ENCODE measurements around the gene FKBP15.
"Not testable (repeated sequence)": the region's sequence is repeated elsewhere in the genome, so short reads cannot be mapped to it uniquely, and the experiment has no call there.

Gene FKBP15

GRCh38 chr9:113235701-113236255 is 14.7 kb upstream of the FKBP15 start:
- not testable (repeated sequence) for DNase-seq

DNA sequence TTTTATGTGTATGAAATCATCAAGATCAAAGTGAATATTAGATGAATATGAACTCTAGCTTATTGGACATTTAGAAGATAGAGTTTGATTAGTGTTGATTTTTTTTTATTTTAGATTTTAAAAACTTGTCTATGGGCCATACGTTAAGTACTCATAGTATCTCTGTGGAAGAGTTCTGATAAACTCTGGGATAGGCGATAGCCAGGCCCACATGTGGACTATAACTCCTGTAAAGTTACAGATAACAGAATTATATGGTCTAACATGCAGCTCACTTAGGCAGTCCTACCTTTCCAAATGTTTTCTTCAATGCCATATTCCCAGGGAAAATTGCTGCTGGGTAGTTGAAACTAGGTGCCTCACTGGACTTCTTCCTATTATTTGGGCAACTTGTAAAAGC is 10.6 kb upstream of the FKBP15 start:
- DNase-seq: no peak

DNA sequence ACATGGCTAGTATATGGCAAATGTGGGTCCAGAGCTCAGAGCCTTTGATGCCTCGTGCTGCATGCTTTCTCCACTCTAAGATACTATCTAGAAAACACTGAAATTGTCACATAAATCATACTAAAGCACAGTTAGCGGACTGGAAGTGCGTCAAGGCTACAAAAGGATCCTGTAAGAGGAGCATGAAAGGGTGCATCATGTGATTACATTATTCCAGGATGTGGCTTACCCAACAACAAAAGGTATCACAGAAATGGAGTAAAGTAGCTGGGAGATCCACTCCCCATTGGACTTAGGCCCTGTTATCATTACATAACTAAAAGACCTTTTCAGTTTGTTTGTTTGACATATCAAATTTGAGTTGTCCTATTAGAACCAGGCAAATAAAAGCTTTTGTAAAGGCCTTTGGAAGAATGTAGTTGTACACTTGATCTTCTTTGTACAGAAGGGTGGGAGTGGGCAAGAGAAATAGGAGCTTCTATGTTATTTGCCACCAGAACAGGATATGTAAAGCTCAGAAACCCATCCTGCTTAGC is 7.1 kb upstream of the FKBP15 start:
- DNase-seq: no peak

- no peak for DNase-seq
Observed at GRCh38 chr9:113227436-113227835, 6.4 kb upstream of the FKBP15 start.

DNA sequence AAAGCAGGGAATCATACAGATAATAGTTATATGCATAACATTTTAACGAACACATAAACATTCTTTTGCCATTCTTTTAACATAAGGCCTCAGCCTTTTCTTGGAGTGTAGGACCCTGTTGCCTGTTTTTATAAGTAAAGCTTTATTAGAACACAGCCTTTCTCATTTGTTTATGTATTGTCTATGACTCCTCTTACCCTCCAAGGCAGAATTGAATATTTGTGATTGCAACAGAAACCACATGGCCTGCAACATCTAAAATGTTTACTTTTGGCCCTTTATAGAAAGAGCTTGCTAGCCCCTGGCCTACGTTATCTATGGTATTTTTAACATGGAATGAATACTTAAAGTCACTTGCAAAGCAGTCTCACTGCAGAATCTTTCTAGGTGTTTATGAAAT is 2.9 kb upstream of the FKBP15 start:
- DNase-seq: no peak

GRCh38 chr9:113222482-113222841 is 1.4 kb upstream of the FKBP15 start:
- DNase-seq: no peak

DNA sequence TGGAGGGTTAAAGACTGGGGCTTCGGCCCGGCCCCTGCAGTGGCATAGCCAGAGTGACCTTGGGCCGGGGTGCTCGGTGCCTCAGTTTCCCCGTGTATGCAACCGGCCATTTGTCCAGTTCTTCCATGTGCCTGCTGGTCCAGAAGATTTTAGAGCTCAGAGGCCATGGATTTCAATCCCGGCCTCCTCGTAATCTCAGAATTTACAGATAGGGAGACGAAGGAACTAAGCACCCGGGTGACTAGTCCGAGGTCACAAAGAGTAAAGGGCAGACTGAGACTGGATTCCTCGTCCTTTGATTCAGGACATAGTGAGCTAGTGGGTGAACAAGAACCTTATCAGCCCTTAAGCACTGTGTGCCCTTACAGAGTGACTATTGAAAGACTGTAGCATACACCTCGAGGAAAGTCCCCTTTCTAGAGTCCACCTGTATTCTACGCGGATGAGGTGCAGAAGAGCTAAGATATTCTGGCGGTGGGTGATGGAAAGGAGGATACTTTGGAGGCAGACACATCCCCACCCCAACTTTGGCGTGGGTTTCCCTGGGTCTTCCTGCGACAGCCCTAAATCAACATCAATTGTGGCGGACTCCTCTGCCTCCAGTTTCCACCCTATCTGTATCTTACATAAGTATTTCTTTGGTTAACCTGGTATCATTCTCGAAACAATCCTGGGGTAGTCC is 864 bp upstream of the FKBP15 start:
- no peak for DNase-seq

DNA sequence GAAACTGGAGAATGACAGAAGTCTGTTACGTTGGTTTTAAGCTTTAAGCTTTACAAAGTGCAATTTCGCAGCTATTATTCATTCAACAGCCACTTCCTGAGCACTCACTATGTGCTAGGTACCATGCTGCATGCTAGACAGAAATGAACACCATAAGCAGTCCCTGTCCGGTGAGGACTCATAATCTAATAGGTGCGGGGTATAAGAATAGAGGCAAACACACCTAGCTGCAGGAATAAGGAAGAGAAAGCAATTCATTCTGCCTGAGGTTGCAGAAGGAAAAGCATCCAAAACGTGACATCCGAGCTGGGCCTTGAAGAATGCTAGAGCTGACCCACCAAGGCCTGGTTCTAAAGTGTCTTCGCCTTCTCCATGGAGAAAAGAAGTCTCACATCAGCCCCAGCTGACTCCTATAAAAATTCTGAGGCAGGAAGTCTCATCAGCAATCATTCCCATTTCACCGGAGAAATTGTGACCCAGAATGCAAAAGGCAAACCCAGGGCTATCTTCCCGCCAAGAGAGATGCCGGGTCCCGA is 542 bp downstream of the FKBP15 start:
- DNase-seq: no peak

GRCh38 chr9:113219969-113220368 is 1.1 kb downstream of the FKBP15 start:
- no peak for DNase-seq

DNA sequence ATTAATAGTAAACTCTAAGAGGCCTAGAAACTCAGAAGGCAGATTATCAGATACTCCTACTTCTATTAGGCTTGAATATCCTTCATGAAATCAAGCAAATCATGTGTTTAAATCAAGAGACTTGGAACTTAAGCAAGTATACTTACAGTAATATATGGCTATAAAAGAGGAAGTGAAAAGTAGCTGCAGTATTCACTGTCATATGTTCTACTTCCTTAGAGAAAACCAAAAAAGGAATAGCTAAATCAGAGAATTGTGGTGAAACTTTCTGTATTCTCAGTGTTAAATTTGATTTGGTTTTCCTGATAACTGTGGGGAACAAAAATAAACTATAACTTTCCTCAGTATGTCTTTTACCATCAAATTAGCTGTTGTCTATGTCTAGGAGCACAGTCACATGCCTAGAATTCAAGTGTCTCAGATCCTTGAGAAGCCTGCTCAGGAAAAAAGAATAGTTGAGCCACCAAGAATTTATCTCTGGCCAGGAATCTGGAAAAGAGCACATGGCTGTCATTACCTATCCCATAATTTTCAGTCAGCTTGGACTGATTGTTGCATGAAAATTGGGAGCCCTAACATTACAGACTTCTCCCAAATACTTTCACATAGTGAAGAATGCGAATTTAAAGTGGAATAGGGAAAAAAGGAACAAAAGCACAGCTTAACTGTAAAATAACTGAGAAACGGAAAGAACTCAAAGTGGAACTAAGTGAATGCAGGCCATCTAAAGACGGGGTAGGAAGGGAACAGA is 1.7 kb downstream of the FKBP15 start:
- no peak for DNase-seq

DNA sequence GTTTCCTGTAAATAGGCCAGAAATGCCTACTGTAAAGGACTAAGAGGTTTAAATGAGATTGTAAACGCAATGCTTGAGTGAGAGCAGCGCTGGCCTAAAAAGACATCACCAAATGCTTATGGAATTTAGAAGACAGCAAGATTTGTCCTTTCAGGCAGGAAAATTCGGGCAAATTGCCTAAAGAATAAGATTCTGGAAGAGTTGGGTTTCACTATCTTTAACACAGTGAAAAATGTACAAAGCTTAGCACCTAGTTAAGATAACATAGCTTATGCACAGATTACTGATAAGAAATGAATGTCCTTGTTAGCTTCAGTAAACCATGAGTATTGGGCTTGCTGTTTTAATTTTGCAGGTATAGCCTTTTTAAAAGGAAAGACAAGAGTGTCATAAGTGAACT is 4.7 kb downstream of the FKBP15 start:
- no peak for DNase-seq

GRCh38 chr9:113215132-113215531 is 5.9 kb downstream of the FKBP15 start:
- no peak for DNase-seq

- no peak for DNase-seq
Observed at GRCh38 chr9:113210815-113211214, 10.3 kb downstream of the FKBP15 start.

DNA sequence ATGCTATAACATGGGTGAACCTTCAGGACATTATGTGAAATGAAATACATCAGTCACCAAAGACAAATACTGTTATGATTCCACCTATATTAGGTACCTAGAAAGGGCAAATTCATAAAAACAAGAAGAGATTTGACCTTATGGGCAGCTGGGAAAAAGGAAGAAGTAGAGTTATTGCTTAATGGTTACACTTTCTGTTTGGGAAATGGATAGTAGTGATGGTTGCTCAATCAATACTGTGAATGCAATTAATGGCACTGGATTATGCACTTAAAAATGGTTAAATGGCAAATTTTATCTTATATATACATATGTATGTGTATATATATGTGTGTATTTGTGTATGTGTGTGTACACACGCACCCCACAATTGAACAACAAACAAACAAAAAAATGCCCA is 15.2 kb downstream of the FKBP15 start:
- DNase-seq: no peak

DNA sequence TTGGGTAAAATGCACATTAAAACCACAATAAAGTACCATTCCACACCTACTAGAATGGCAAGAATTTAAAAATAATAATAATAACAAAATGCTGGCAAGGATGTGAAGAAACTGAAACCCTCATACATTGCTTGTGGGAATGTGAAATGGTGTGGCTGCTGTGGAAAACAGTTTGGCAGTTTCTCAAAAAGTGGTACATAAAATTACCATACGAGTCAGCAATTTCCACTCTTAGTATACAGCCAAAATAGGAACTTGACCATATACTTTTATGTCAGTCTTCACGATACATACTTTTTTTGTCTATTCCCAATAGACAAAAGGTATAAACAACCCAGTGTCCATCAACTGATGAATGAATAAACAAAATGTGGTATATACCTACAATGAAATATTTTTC is 15.6 kb downstream of the FKBP15 start:
- DNase-seq: no peak

DNA sequence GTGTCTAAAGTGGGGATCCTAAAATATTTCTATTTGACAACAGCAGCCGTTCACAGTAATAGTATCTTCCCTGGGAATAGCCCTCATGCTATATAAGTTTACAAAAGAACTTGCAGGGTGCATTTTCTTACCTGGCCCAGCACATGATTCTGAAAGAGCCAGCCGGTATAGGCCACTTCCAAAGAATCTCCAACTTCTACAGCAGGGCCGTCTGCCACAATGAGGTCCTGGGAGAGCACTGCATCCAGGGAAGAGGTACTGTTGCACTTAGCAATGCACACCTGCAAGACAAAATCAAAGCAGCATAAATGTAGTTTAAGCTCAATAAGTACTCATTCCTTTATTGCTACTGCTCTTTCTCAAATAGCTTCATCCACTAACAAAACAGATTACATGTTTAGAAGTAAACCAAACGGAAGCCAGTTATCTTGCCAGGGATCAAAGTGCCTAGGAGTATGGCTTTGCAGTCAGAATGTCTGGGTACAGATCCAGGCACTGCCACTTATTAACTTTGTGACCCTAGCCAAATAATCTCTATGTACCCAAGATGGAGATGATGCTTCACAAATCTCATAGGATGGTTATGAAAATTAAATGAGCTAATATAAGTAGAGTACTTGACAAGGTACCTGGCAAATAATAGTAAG is 21.3 kb downstream of the FKBP15 start:
- no peak for DNase-seq

DNA sequence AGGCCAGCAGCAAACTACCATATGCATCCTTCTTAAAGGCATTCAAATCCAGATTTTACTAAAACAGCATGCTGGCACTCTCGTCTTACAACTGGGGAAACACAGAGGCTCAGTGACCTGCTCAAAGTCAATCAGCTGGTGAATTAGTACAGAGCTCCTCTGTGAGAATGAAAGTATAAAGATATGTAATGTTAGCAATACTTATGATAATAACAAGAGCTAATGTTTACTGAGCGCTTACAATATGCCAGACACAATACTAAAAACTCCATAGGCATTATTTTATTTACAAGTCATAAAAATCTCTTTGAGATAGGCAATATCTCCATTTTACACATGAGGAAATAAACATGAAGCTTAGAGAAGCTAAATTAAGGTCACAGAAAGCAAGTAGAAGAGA is 28.6 kb downstream of the FKBP15 start:
- DNase-seq: no peak

DNA sequence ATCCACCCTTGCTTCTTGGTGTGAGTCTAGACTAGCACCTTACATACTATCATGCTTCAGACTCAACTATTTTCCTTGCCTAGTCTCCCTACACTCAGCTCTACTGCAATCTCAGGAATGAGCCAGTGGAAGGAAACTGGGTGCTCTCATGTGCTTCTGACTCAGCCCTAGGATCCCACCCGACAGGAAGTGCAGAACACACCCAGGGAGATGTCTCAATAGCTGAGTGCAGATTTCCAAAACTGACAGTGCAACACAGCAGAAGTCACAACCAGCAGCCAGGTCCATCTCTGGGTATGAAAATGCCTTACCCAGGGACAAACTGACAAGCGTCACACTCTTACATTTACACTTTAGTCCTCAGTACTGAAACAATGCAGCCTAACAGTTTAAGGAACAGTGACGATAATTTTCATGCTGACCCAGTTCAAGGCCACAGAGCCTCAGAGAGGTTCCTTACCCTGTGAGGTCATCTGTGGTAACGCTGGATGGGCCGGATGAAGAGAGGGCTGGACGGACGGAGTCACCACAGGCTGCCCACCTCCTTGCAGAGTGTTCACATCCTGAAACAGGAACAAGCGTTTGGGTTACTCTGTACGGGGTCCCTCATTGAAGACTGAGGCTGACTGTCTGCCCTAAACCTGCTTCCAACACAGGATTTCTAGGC is 33.0 kb downstream of the FKBP15 start:
- no peak for DNase-seq

DNA sequence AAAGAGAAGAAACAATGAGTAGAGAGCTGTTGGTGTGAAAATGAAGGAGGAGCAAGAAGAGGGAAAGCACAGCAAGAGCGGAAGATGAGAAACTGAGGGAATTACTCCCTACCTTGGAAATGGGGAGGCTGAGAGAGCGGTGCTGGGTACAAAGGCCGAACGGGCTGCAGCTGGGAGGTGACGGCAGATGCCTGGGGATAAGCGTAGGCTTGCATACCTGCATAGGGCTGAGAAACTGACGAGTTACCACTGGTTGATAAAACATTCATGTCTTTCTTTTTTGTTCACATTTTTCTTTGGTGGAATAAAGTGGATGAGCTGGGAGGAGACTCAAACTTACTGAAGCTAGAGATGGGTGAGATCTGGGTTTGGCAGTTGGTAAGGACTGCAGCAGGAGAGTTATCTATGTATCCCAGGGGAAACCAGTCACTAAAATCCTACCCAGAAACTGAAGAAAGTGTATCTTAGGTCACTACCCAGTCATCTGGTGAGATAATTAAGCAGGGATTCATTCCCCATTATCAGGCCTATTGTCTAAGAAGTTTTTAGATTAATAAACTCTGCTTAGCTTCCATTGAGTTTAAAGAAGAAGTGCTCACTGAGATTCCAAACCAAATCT is 34.8 kb downstream of the FKBP15 start:
- DNase-seq: no peak

- DNase-seq: no peak
Observed at GRCh38 chr9:113185271-113185670, 35.8 kb downstream of the FKBP15 start.

- no peak for DNase-seq
Observed at GRCh38 chr9:113184539-113184938, 36.5 kb downstream of the FKBP15 start.

DNA sequence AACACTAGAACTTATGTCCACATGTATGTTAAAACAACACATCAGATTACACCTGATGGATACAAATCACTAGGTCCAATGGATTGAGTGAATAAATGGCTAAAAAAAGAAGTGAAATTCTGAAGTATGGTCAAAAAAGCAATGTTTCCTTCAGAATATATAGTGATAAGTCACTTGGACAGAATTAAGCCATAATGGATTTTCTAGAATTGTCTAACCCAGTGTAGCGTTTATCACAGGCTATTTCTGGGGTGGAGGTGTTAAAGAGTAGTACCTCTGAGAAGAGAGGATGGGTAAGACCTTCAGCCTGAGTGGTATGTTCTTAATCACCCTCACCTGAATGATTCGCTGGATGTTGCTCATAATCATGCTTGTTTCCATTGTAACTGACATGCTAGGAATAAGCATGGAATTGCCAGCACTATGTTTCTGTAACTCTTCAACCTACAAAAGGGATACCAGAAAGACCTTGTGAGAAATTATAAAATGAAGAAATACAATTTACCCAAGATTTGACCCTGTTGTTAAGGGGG is 37.1 kb downstream of the FKBP15 start:
- no peak for DNase-seq

All from T1000 (cell line).